DMS53 (cell line): Measurements from ENCODE around the gene TMEM170A.

Experiments used
- DNase-seq: peaks from one replicate; lab custom pipeline; 2025; lab: John Stamatoyannopoulos, UW

The TMEM170A gene

DNA sequence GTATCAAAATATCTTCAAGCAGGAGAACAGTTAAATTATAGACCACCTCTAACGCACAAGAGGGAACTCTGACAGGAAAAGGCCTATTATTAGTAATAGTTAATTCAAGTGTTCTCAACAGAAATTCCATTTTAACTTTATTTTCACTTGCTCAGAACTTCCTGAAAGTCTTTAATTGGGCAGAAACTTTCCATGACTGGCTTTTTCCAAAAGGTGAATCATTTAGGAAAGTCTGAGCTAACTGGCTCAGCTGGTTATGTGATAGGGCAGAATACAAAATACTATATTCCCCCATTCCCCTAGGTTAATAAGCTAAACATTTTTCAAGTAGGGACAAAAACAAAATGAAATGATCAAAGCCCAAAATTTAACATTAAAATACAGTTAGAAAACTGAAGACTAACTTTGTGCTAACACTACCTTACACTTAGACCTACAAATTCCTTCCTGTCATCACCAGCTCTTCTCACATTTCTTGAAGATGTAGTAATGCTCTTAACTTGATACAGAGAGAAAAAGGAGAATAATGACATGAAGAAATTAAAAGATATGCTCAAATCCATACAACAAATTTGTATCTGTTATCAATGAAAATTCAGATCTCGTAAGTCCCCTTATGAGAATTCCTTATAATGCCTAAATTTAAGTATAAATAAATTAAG lies 62.2 kb downstream of the TMEM170A start:
- no peak for DNase-seq

DNA sequence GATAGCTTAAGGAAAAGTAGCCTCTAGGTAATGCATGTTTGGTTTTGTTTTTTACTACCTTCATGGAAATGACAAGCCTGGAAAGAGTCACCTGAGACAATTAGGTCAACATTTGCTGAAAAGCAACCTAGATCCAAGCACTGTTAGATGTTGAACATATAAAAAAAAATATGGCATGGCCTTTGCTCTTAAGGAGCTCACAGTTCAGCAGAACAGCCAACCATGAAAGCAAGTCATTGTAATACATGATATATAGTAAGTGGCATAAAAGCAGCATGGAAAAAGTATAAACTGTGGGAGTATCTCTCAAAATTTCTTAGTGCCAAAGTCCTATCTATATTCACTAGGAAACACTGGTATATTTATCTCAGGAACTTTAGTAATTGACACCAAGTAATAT lies 62.8 kb downstream of the TMEM170A start:
- DNase-seq, result no peak

DNA sequence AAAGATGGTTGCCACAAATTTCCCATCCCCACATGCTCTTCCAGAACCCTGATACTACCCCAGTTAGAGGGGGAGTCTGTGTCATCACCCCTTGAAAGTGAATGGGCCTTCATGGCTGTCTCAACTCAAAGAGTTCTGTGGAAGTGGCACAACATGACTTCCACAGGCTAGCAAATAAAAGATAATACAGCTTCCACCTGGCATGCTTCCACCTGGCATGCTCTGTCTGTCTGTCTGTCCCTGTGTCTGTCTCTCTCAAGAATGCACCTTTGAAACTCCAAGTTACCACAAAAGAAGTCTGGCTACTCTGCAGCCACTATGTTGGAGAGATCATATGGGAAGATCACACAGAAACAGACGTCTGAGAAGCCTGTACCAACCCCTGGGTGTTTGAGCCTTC lies 66.2 kb downstream of the TMEM170A start:
- no peak for DNase-seq

DNA sequence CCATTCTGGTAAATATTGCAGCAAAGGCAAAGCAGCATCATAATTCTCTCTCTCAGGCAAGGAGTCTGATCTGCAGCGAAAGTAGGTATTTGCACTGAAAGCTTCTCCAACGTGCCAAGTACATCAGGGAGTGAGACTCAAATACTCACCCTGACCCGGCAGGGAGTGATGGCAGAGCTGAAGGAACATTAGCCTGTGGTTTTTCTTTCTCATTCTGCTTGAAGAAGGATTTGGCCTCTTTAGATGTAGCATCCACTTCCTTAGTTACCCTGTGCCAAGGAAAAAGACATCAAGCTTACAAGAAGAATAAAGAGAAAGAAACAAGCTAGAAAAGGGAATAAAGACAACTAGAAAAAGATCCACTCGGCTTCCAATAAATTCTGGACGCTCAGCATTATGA lies 69.5 kb downstream of the TMEM170A start:
- DNase-seq, result no peak
